ENCODE measurements around the gene GNAI2. TPM values are rescaled to one million over a fixed set of nuclear protein-coding genes. Genes with fewer than 3 reads are reported as not detected.
A peak's percentile ranks its signal among the peaks of the same experiment; 100 is the strongest.
"Not testable (repeated sequence)": the region's sequence is repeated elsewhere in the genome, so short reads cannot be mapped to it uniquely, and the experiment has no call there.

Gene GNAI2
- total RNA-seq, 1 experiment from 2014 or later = 73.8 TPM

- in situ Hi-C loops (cut with HindIII; ENCODE audit: low pct_unique_long_range_greater_than_20kb, low sequenced_read_pairs) = no loop called here
Observed at GRCh38 chr3:50255251-50255615, 19.2 kb downstream of the GNAI2 start.

GRCh38 chr3:50256978-50257890 lies 21.2 kb downstream of the GNAI2 start:
- in situ Hi-C loops (cut with HindIII; ENCODE audit: low pct_unique_long_range_greater_than_20kb, low sequenced_read_pairs) = no loop called here
- peak; percentile 59 for DNase-seq (ENCODE audit: low read depth, low spot score)

More at GRCh38 chr3:50255251-50255615, 19.2 kb downstream of the GNAI2 start:
- no peak for DNase-seq (ENCODE audit: low read depth, low spot score)

- DNase-seq (ENCODE audit: low read depth, low spot score) = no peak
- in situ Hi-C loops (cut with HindIII; ENCODE audit: low pct_unique_long_range_greater_than_20kb, low sequenced_read_pairs) = no loop called here
Observed at GRCh38 chr3:50258029-50258680, 22.2 kb downstream of the GNAI2 start.

- DNase-seq (ENCODE audit: low read depth, low spot score) = no peak
- in situ Hi-C loops (cut with HindIII; ENCODE audit: low pct_unique_long_range_greater_than_20kb, low sequenced_read_pairs) = no loop called here
Observed at GRCh38 chr3:50258979-50259378, 23.0 kb downstream of the GNAI2 start.

GRCh38 chr3:50259432-50260026 lies 23.5 kb downstream of the GNAI2 start:
- DNase-seq (ENCODE audit: low read depth, low spot score) = no peak
- in situ Hi-C loops (cut with HindIII; ENCODE audit: low pct_unique_long_range_greater_than_20kb, low sequenced_read_pairs) = no loop called here

- peak; percentile 94 for DNase-seq (ENCODE audit: low read depth, low spot score)
- in situ Hi-C loops (cut with HindIII; ENCODE audit: low pct_unique_long_range_greater_than_20kb, low sequenced_read_pairs) = no loop called here
Observed at GRCh38 chr3:50260027-50260941, 24.3 kb downstream of the GNAI2 start.

- DNase-seq (ENCODE audit: low read depth, low spot score) = no peak
- in situ Hi-C loops (cut with HindIII; ENCODE audit: low pct_unique_long_range_greater_than_20kb, low sequenced_read_pairs) = no loop called here
Observed at GRCh38 chr3:50260942-50261441, 25.0 kb downstream of the GNAI2 start.

GRCh38 chr3:50261505-50261904 lies 25.5 kb downstream of the GNAI2 start:
- in situ Hi-C loops (cut with HindIII; ENCODE audit: low pct_unique_long_range_greater_than_20kb, low sequenced_read_pairs) = no loop called here
- no peak for DNase-seq (ENCODE audit: low read depth, low spot score)

- in situ Hi-C loops (cut with HindIII; ENCODE audit: low pct_unique_long_range_greater_than_20kb, low sequenced_read_pairs); DNase-seq (ENCODE audit: low read depth, low spot score): not testable (repeated sequence)
Observed at GRCh38 chr3:50262200-50262599, 26.2 kb downstream of the GNAI2 start.

- no peak for DNase-seq (ENCODE audit: low read depth, low spot score)
- in situ Hi-C loops (cut with HindIII; ENCODE audit: low pct_unique_long_range_greater_than_20kb, low sequenced_read_pairs) = no loop called here
Observed at GRCh38 chr3:50262778-50263177, 26.8 kb downstream of the GNAI2 start.

- in situ Hi-C loops (cut with HindIII; ENCODE audit: low pct_unique_long_range_greater_than_20kb, low sequenced_read_pairs) = no loop called here
- DNase-seq (ENCODE audit: low read depth, low spot score) = no peak
Observed at GRCh38 chr3:50263478-50264382, 27.7 kb downstream of the GNAI2 start.

- in situ Hi-C loops (cut with HindIII; ENCODE audit: low pct_unique_long_range_greater_than_20kb, low sequenced_read_pairs) = no loop called here
Observed at GRCh38 chr3:50264383-50264963, 28.5 kb downstream of the GNAI2 start.

GRCh38 chr3:50264964-50265485 lies 29.0 kb downstream of the GNAI2 start:
- no peak for DNase-seq (ENCODE audit: low read depth, low spot score)
- in situ Hi-C loops (cut with HindIII; ENCODE audit: low pct_unique_long_range_greater_than_20kb, low sequenced_read_pairs) = no loop called here

More at GRCh38 chr3:50264383-50264963, 28.5 kb downstream of the GNAI2 start:
- DNase-seq (ENCODE audit: low read depth, low spot score) = no peak

GRCh38 chr3:50265571-50265970 lies 29.6 kb downstream of the GNAI2 start:
- in situ Hi-C loops (cut with HindIII; ENCODE audit: low pct_unique_long_range_greater_than_20kb, low sequenced_read_pairs) = no loop called here
- no peak for DNase-seq (ENCODE audit: low read depth, low spot score)

- DNase-seq (ENCODE audit: low read depth, low spot score) = no peak
- in situ Hi-C loops (cut with HindIII; ENCODE audit: low pct_unique_long_range_greater_than_20kb, low sequenced_read_pairs) = no loop called here
Observed at GRCh38 chr3:50266017-50266416, 30.0 kb downstream of the GNAI2 start.

GRCh38 chr3:50266836-50267235 lies 30.8 kb downstream of the GNAI2 start:
- no peak for DNase-seq (ENCODE audit: low read depth, low spot score)
- in situ Hi-C loops (cut with HindIII; ENCODE audit: low pct_unique_long_range_greater_than_20kb, low sequenced_read_pairs) = no loop called here
